MM.1S (cell line): Measurements from ENCODE around the gene KANSL3.

Source experiments
- DNase-seq: peaks from one replicate; pipeline ENCODE4 v3.0.0-alpha.2; 2015
- H2AFZ ChIP-seq: fragments of 300-600 bp; sonication (generic); 2 replicates; pipeline ENCODE4 v1.6.0; 2016; ENCODE audit warnings: antibody characterized with exemption, low read length
- H3F3A ChIP-seq: fragments of 300-600 bp; sonication (generic); 2 replicates; pipeline ENCODE4 v1.6.1; 2016; ENCODE audit warnings: mild to moderate bottlenecking, antibody characterized with exemption, low read length, moderate library complexity, mixed read lengths; ENCODE audit not compliant: insufficient read depth
- H3K27ac ChIP-seq: fragments of 300-600 bp; sonication (generic); 2 replicates; pipeline ENCODE4 v1.5.1; 2016; ENCODE audit warnings: mild to moderate bottlenecking, low read length
- H3K27me3 ChIP-seq: fragments of 300-600 bp; sonication (generic); replicated peaks from 2 replicates; pipeline ENCODE4 v1.6.0; 2016; ENCODE audit warnings: low read length; ENCODE audit not compliant: insufficient read depth
- H3K36me3 ChIP-seq: fragments of 300-600 bp; sonication (generic); replicated peaks from 2 replicates; pipeline ENCODE4 v1.6.1; 2016; ENCODE audit warnings: mild to moderate bottlenecking, low read length, mixed read lengths; ENCODE audit not compliant: insufficient read depth
- H3K4me1 ChIP-seq: fragments of 300-600 bp; sonication (generic); 2 replicates; pipeline ENCODE4 v1.6.1; 2016; ENCODE audit warnings: low read length, mixed read lengths
- H3K4me2 ChIP-seq: fragments of 300-600 bp; sonication (generic); 2 replicates; pipeline ENCODE4 v1.6.0; 2016; ENCODE audit warnings: low read depth, low read length
- H3K4me3 ChIP-seq: fragments of 300-600 bp; sonication (generic); 2 replicates; pipeline ENCODE4 v1.5.1; 2016; ENCODE audit warnings: low read length, mixed read lengths
- H3K79me2 ChIP-seq: fragments of 300-600 bp; sonication (generic); 2 replicates; pipeline ENCODE4 v1.6.1; 2016; ENCODE audit warnings: mixed run types, low read length, mixed read lengths
- H3K9ac ChIP-seq: fragments of 300-600 bp; sonication (generic); 2 replicates; pipeline ENCODE4 v1.6.1; 2016; ENCODE audit warnings: low read length, mixed read lengths
- H3K9me2 ChIP-seq: fragments of 300-600 bp; sonication (generic); replicated peaks from 2 replicates; pipeline ENCODE4 v1.6.1; 2016; ENCODE audit warnings: mild to moderate bottlenecking, low read length, mixed read lengths; ENCODE audit not compliant: insufficient read depth
- H3K9me3 ChIP-seq: fragments of 300-600 bp; sonication (generic); replicated peaks from 2 replicates; pipeline ENCODE4 v1.6.1; 2016; ENCODE audit warnings: mild to moderate bottlenecking, low read length, mixed read lengths; ENCODE audit not compliant: insufficient read depth
- H4K20me1 ChIP-seq: fragments of 300-600 bp; sonication (generic); 2 replicates; pipeline ENCODE4 v1.6.1; 2016; ENCODE audit warnings: mild to moderate bottlenecking, low read length, moderate library complexity, mixed read lengths; ENCODE audit not compliant: insufficient read depth
- CTCF ChIP-seq: fragments of 300-600 bp; sonication (generic); IDR thresholded peaks from 2 replicates; pipeline ENCODE4 v1.5.1; 2016; ENCODE audit warnings: antibody characterized with exemption, low read length, mixed read lengths
- EZH2 ChIP-seq: fragments of 300-600 bp; sonication (generic); optimal IDR thresholded peaks from 2 replicates; pipeline ENCODE3; 2017; ENCODE audit warnings: low read depth, mild to moderate bottlenecking, antibody characterized with exemption, low read length, mixed read lengths
- EZH2phosphoT487 ChIP-seq: fragments of 300-600 bp; sonication (generic); IDR thresholded peaks from 2 replicates; pipeline ENCODE4 v1.6.1; 2018; ENCODE audit warnings: antibody characterized with exemption, low read length

KANSL3 gene

GRCh38 chr2:96601382-96602292, 36.5 kb downstream of the KANSL3 start:
- DNase-seq, result no peak
- Histone ChIP-seq H3K9me3 (no peaks in the 10 kb centered on the region), H4K20me1 (no peaks in the 10 kb centered on the region), H3K4me3 (no peak overlapping the region), H3K4me1 (no peaks in the 10 kb centered on the region), H3F3A (no peaks in the 10 kb centered on the region), H3K79me2 (no peaks in the 10 kb centered on the region), H2AFZ (no peak overlapping the region), H3K27me3 (no peaks in the 10 kb centered on the region), H3K9ac (no peak overlapping the region), H3K27ac (no peak overlapping the region), H3K4me2 (no peak overlapping the region), H3K9me2 (no peaks in the 10 kb centered on the region), H3K36me3 (peaks cover 4% of the 10 kb centered on the region; the same call in 1 of the 2 replicates)
- no peak for TF ChIP-seq EZH2
- TF ChIP-seq EZH2phosphoT487, result no peak
- no peak for TF ChIP-seq CTCF

GRCh38 chr2:96599941-96600340, 38.2 kb downstream of the KANSL3 start:
- no peak overlapping the region for H3K9ac ChIP-seq
- peaks cover 4% of the 10 kb centered on the region; the same call in 1 of the 2 replicates for H3K36me3 ChIP-seq
- H3K9me3 ChIP-seq, result no peaks in the 10 kb centered on the region
- no peaks in the 10 kb centered on the region for H3F3A ChIP-seq
- TF ChIP-seq CTCF (no peak), EZH2phosphoT487 (no peak), EZH2 (no peak)
- no peak overlapping the region for H3K4me3 ChIP-seq
- H3K4me2 ChIP-seq, result no peak overlapping the region
- H3K27ac ChIP-seq, result no peak overlapping the region
- H4K20me1 ChIP-seq, result no peaks in the 10 kb centered on the region
- no peaks in the 10 kb centered on the region for H3K4me1 ChIP-seq
- no peak for DNase-seq
- H3K79me2 ChIP-seq, result no peaks in the 10 kb centered on the region
- H3K27me3 ChIP-seq, result no peaks in the 10 kb centered on the region
- H2AFZ ChIP-seq, result no peak overlapping the region
- no peaks in the 10 kb centered on the region for H3K9me2 ChIP-seq

- DNase-seq, result no peak
- H3K4me1 ChIP-seq, result no peaks in the 10 kb centered on the region
- no peaks in the 10 kb centered on the region for H3K27me3 ChIP-seq
- H3K9me2 ChIP-seq, result no peaks in the 10 kb centered on the region
- peaks cover 7% of the 10 kb centered on the region; the same call in 1 of the 2 replicates for H3K36me3 ChIP-seq
- H3F3A ChIP-seq, result no peaks in the 10 kb centered on the region
- no peaks in the 10 kb centered on the region for H3K79me2 ChIP-seq
- H4K20me1 ChIP-seq, result no peaks in the 10 kb centered on the region
- TF ChIP-seq EZH2phosphoT487 (no peak), CTCF (no peak), EZH2 (no peak)
- no peak overlapping the region for H3K9ac ChIP-seq
- H3K4me2 ChIP-seq, result no peak overlapping the region
- no peak overlapping the region for H3K4me3 ChIP-seq
- H3K9me3 ChIP-seq, result no peaks in the 10 kb centered on the region
- H3K27ac ChIP-seq, result no peak overlapping the region
- no peak overlapping the region for H2AFZ ChIP-seq
Measured at GRCh38 chr2:96596596-96596995, 41.5 kb downstream of the KANSL3 start.
